Measurements from ENCODE around the gene P2RY2. TPM values are rescaled to one million over a fixed set of nuclear protein-coding genes. Genes with fewer than 3 reads are reported as not detected.

P2RY2 gene
- total RNA-seq, 1 experiment from 2014 or later: 22.5 TPM

DNA sequence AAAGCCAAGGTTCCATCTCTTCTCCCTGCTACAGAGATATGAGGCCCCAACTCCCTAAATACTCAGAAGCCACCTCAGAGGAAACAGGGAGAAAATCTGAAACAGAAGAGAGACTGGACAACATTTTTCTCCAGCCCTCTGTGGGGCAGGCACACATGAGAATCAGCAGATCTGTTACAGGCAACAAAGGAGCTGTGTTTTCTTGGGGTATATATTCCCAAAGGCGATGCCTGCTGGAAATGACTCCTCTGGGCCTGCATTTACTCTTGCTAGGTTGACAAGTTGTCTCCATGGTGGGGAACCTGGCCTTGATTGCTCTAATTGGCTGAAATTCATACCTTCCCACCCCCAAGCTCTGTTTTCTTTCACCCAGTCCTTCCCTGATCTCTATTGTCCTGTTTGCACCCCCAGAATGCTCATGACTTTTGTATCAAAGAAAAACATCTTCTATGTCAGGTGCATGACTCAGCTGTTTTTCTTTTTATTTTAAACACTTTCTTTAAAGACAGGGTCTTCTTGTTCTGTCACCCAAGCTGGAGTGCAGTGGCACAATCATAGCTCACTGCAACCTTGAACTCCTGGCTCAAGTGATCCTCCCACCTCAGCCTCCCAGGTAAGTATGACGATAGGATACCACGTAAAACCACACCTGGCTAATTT lies 30.6 kb downstream of the P2RY2 start:
- no TSS peak for BruUV-seq (replicated peaks)
- intact Hi-C loops (cut with micrococcal nuclease; ENCODE audit: unreplicated experiment): loop anchor here (1.0 kb wide), 1 partner anchor 41 kb away; no protein-coding TSS in a partner anchor
- H3K9me2 ChIP-seq (ENCODE audit: insufficient read depth): no peaks in the 10 kb centered on the region
- H3K27ac ChIP-seq: peak overlapping the region; percentile 48
- ChIA-PET POLR2A (ENCODE audit: unreplicated experiment) (no interaction called here), CTCF (interaction anchor here (0.6 to 1.1 kb wide), 2 partner anchors 25 to 41 kb away, joined by 4 to 7 read pairs; no protein-coding TSS in a partner anchor)
- no peak overlapping the region for H2AFZ ChIP-seq
- peaks cover 20% of the 10 kb centered on the region for H3K4me1 ChIP-seq (replicated peaks; ENCODE audit: insufficient read depth)
- no peak for TF ChIP-seq EZH2 (IDR thresholded peaks at IDR 0.05; ENCODE audit: low read depth)
- TF ChIP-seq CTCF (conservative IDR thresholded peaks at IDR 0.05): no peak
- H3K4me2 ChIP-seq: no peak overlapping the region
- no peak overlapping the region for H3K4me3 ChIP-seq
- no peaks in the 10 kb centered on the region for H3K79me2 ChIP-seq (ENCODE audit: low read depth)
- H3F3A ChIP-seq (ENCODE audit: insufficient read depth, low read depth): peaks cover 51% of the 10 kb centered on the region
- peaks cover 12% of the 10 kb centered on the region; the same call in 1 of the 2 replicates for H3K36me3 ChIP-seq (ENCODE audit: low read depth)
- no peaks in the 10 kb centered on the region for H3K27me3 ChIP-seq (ENCODE audit: insufficient read depth, low read depth)
- no peak for DNase-seq
- no peaks in the 10 kb centered on the region for H3K9me3 ChIP-seq (ENCODE audit: insufficient read depth, low read depth)
- H4K20me1 ChIP-seq (ENCODE audit: insufficient read depth): no peaks in the 10 kb centered on the region

- Histone ChIP-seq H3K79me2 (ENCODE audit: low read depth) (no peaks in the 10 kb centered on the region), H4K20me1 (ENCODE audit: insufficient read depth) (no peaks in the 10 kb centered on the region), H3K36me3 (ENCODE audit: low read depth) (peaks cover 12% of the 10 kb centered on the region; the same call in 1 of the 2 replicates), H2AFZ (no peak overlapping the region), H3K9me2 (ENCODE audit: insufficient read depth) (no peaks in the 10 kb centered on the region), H3K9me3 (ENCODE audit: insufficient read depth, low read depth) (no peaks in the 10 kb centered on the region), H3K27me3 (ENCODE audit: insufficient read depth, low read depth) (no peaks in the 10 kb centered on the region), H3K4me2 (no peak overlapping the region), H3K27ac (peak overlapping the region; percentile 48), H3K4me3 (no peak overlapping the region), H3K4me1 (replicated peaks; ENCODE audit: insufficient read depth) (peaks cover 20% of the 10 kb centered on the region), H3F3A (ENCODE audit: insufficient read depth, low read depth) (peaks cover 52% of the 10 kb centered on the region)
- ChIA-PET CTCF (interaction anchor here (0.6 to 1.1 kb wide), 2 partner anchors 24 to 40 kb away, joined by 4 to 7 read pairs; no protein-coding TSS in a partner anchor), POLR2A (ENCODE audit: unreplicated experiment) (no interaction called here)
- no TSS peak for BruUV-seq (replicated peaks)
- peak; percentile 47 to 80 for DNase-seq
- TF ChIP-seq CTCF (conservative IDR thresholded peaks at IDR 0.05): no peak
- no peak for TF ChIP-seq EZH2 (IDR thresholded peaks at IDR 0.05; ENCODE audit: low read depth)
- intact Hi-C loops (cut with micrococcal nuclease; ENCODE audit: unreplicated experiment): loop anchor here (1.0 kb wide), 1 partner anchor 40 kb away; no protein-coding TSS in a partner anchor
Observed at GRCh38 chr11:73249304-73249703, 31.2 kb downstream of the P2RY2 start.

GRCh38 chr11:73249853-73250783 lies 32.0 kb downstream of the P2RY2 start:
- peaks cover 12% of the 10 kb centered on the region; the same call in 1 of the 2 replicates for H3K36me3 ChIP-seq (ENCODE audit: low read depth)
- peaks cover 52% of the 10 kb centered on the region for H3F3A ChIP-seq (ENCODE audit: insufficient read depth, low read depth)
- H3K4me3 ChIP-seq: no peak overlapping the region
- H3K27ac ChIP-seq: peak overlapping the region; percentile 48
- no peaks in the 10 kb centered on the region for H3K9me2 ChIP-seq (ENCODE audit: insufficient read depth)
- no peak overlapping the region for H3K4me2 ChIP-seq
- H4K20me1 ChIP-seq (ENCODE audit: insufficient read depth): no peaks in the 10 kb centered on the region
- TSS peak; percentile 19 for BruUV-seq (replicated peaks)
- no peaks in the 10 kb centered on the region for H3K9me3 ChIP-seq (ENCODE audit: insufficient read depth, low read depth)
- no peak overlapping the region for H2AFZ ChIP-seq
- ChIA-PET CTCF (interaction anchor here (0.6 kb wide), 1 partner anchor 39 kb away, joined by 3 read pairs; no protein-coding TSS in a partner anchor), POLR2A (ENCODE audit: unreplicated experiment) (interaction anchor here (0.7 kb wide), 1 partner anchor 39 kb away, joined by 3 read pairs; no protein-coding TSS in a partner anchor)
- H3K4me1 ChIP-seq (replicated peaks; ENCODE audit: insufficient read depth): peaks cover 16% of the 10 kb centered on the region
- intact Hi-C loops (cut with micrococcal nuclease; ENCODE audit: unreplicated experiment): loop anchor here (1.0 kb wide), 1 partner anchor 39 kb away; no protein-coding TSS in a partner anchor
- H3K27me3 ChIP-seq (ENCODE audit: insufficient read depth, low read depth): no peaks in the 10 kb centered on the region
- TF ChIP-seq EZH2 (IDR thresholded peaks at IDR 0.05; ENCODE audit: low read depth) (no peak), CTCF (conservative IDR thresholded peaks at IDR 0.05) (no peak)
- no peak for DNase-seq
- no peaks in the 10 kb centered on the region for H3K79me2 ChIP-seq (ENCODE audit: low read depth)

Data from PC-9 (cell line).